Fibroblast of mammary gland (primary cell): ENCODE data around the gene SEZ6.

Experiments used
- DNase-seq: peaks from one replicate; pipeline ENCODE4 v3.0.0-alpha.2; 2010; ENCODE audit warnings: low read depth
- H3K4me3 ChIP-seq: 2 replicates; pipeline ENCODE4 v1.5.1; 2011; ENCODE audit warnings: low read depth, mild to moderate bottlenecking, low read length, moderate library complexity; ENCODE audit not compliant: control insufficient read depth
- CTCF ChIP-seq: conservative IDR thresholded peaks from 2 replicates; pipeline ENCODE4 v1.5.1; 2011; ENCODE audit warnings: low read depth, low read length, inconsistent platforms; ENCODE audit not compliant: control insufficient read depth, insufficient read depth

SEZ6 gene

GRCh38 chr17:28963055-28963611 is 42.7 kb downstream of the SEZ6 start:
- TF ChIP-seq CTCF = no peak
- no peak overlapping the region for H3K4me3 ChIP-seq
- no peak for DNase-seq

DNA sequence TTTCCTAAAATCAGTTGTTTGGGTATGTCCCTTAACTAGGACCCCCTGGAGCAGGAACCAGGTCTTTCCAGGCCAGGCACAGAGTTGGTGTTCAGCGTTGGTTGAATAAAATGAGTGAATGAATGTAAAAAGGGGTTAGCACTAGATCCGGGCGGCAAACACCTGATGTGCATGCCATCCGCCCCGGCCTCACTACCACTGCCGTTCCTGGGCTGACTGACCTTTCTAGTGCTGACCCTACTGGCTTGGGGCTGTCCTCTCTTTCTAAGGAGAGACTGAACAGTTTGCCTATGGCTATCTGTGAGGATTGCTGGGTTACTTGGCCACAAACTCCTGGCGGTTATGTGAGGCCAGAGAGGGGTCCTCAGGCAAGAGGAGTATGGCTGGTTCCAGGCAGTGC is 44.4 kb downstream of the SEZ6 start:
- no peak overlapping the region for H3K4me3 ChIP-seq
- no peak for DNase-seq
- no peak for TF ChIP-seq CTCF

GRCh38 chr17:28960256-28961061 is 45.4 kb downstream of the SEZ6 start:
- TF ChIP-seq CTCF = no peak
- H3K4me3 ChIP-seq = no peak overlapping the region
- DNase-seq = no peak

DNA sequence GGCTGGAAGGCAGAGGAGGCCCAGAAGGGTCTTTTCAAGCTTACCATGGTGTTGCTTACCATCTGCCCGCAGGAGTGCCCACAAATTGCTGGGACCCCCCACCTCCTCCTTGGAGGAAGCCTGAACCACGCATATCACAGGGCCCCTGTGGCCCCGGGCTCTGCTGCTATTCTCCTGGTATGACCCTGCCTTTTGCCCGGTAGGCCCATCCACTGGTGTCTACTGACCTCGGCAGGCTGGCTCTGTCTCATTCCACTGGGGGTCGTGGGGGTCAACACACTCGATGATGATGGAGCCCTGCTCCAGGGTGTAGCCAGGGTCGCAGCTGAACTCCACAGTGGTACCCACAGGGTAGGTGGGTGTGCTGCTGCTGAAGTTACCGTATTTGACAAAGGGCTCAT is 46.4 kb downstream of the SEZ6 start:
- TF ChIP-seq CTCF = no peak
- no peak overlapping the region for H3K4me3 ChIP-seq
- DNase-seq = no peak

GRCh38 chr17:28958820-28959455 is 46.9 kb downstream of the SEZ6 start:
- no peak for DNase-seq
- no peak overlapping the region for H3K4me3 ChIP-seq
- TF ChIP-seq CTCF = no peak

- no peak for DNase-seq
- H3K4me3 ChIP-seq = no peak overlapping the region
- TF ChIP-seq CTCF = no peak
Observed at GRCh38 chr17:28957992-28958355, 47.9 kb downstream of the SEZ6 start.
